Fibroblast of skin of right quadriceps (primary cell): Measurements from ENCODE around the gene KCNJ6.

ENCODE experiments used
- DNase-seq: peaks from one replicate; pipeline ENCODE4 v3.0.0-alpha.2; 2013

The KCNJ6 gene

GRCh38 chr21:37562920-37563640 lies 353.2 kb downstream of the KCNJ6 start:
- DNase-seq: no peak

GRCh38 chr21:37561941-37562919 lies 354.0 kb downstream of the KCNJ6 start:
- DNase-seq: no peak

- DNase-seq: no peak
Observed at GRCh38 chr21:37561506-37561905, 354.8 kb downstream of the KCNJ6 start.

GRCh38 chr21:37560385-37560784 lies 355.9 kb downstream of the KCNJ6 start:
- no peak for DNase-seq

GRCh38 chr21:37558676-37559211 lies 357.5 kb downstream of the KCNJ6 start:
- no peak for DNase-seq
